HG03457 (cell line): ENCODE measurements around the gene HIVEP1.

Experiments used
- ATAC-seq: cut with Tn5 transposase; IDR thresholded peaks from one replicate; pipeline ENCODE4 v1.9.1; 2021; ENCODE audit warnings: moderate number of reproducible peaks; ENCODE audit not compliant: unreplicated experiment

The HIVEP1 gene

DNA sequence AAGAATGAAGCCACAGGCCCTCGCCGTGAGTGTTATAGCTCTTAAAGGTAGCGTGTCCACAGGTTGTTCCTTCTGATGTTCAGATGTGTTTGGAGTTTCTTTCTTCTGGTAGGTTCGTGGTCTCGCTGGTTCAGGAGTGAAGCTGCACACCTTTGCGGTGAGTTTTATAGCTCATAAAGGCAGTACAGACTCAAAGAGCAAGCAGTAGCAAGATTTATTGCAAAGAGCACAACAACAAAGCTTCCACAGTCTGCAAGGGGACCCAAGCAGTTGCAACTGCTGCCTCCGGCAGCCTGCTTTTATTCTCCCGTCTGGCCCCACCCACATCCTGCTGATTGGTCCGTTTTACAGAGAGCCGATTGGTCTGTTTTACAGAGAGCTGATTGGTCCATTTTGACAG lies 5.2 kb downstream of the HIVEP1 start:
- no peak for ATAC-seq

DNA sequence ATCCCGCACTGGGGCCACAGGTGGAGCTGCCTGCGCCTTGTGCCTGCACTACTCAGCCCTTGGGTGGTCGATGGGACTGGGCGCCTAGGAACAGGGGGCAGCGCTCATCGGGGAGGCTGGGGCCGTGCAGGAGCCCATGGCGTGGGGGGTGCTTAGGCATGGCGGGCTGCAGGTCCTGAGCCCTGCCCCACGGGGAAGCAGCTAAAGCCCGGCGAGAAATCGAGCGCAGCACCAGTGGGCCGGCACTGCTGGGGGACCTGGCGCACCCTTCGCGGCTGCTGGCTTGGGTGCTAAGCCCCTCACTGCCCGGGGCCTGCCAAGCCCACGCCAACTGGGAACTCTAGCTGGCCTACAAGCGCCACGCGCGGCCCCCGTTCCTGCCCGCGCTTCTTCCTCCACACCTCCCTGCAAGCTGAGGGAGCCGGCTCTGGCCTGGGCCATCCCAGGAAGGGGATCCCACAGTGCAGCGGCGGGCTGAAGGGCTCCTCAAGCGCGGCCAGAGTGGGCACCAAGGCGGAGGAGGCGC lies 5.8 kb downstream of the HIVEP1 start:
- no peak for ATAC-seq

GRCh38 chr6:12020187-12020791 lies 8.2 kb downstream of the HIVEP1 start:
- ATAC-seq = no peak

DNA sequence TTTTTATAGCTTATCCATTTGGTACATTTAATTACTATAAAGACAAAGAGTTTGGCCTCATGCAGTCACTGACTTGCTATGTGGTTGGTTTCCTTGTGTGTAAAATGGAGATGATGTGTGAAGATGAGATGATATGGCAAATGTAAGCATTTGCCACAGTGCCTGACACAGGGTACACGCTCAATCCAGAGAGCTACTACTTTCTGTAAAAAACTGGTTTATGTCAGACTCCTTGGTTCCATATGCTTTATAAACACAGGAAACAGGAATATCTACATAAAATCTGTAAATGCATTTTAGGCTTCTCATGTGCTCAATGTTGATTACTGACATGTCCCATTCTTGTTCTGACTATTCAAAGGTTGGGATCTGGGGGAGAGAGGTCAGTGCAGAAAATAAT lies 10.4 kb downstream of the HIVEP1 start:
- no peak for ATAC-seq

DNA sequence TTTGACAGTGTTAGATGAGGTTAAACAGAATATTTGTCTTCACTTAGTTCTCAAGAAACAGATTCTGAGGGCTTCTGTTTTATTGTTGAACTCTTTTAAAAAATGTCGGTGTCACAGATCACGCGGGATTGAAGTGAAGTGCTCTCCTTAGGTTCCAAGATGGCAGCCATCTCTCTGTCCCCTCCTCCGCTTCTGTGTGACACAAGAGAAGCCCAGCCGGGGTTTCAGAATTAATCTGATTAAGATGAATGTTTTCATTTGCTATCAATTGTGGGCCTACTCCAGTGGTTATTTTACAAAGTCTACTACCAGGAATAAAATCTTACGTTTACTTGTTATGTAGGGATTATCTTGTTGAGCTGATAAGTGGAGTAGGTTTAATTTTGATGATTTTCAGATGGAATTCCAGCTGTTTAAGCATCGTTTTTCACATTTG lies 10.9 kb downstream of the HIVEP1 start:
- ATAC-seq = no peak

DNA sequence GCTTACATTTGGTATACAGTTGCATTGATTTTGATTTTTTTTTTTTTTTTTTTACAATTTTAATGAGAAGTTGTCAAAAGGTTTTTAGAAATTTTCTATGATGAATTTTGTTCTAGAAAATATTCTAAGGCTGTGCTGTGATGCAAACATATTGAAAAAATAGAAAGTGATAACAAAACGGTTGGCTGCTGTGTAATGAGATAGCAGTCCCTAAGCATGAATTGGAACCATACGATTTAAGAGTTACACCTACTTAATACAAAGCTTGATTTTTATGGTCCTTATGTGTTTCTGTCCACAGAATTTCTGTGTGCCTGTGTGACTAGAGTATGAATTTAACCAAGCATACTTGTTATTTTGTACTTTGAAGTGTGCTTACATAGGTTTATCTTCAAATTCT lies 12.1 kb downstream of the HIVEP1 start:
- ATAC-seq = no peak

GRCh38 chr6:12024699-12025434 lies 12.8 kb downstream of the HIVEP1 start:
- ATAC-seq = no peak

DNA sequence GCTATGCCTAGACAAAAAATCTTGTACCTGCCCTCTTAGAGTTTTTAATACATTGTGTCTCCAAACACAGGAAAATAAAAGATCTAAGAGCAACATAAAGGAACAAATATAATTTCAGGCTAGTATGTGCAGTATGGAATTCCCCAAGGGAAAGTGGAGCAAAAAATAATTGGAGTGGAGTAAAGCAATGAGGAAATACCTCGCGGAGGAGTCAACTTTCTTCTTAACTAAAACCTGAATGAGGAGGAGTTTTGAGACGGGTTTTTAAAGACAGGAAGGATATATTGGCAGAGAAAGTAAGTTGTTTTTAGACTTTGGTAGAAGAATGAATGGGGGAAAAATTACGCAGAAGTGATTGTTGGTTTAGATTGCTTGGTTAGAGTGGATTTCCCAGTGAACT lies 14.0 kb downstream of the HIVEP1 start:
- no peak for ATAC-seq

DNA sequence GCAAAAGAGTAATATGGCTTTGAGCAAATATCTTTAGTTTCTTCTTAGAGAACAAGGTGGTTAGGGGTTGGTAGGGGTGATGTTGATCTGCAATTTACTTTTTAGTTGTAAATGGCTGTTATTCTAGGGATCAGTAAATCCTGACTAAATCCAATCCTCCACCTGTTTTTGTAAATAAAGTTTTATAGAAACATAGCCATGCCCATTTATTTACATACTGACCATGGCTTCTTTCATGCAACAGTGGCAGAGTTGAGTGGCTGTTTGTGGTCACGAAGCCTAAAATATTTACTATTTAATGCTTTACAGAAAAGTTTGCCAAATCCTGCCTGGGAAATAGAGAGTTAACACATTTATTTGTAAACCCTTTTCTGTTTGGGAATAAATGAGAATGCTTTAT lies 14.7 kb downstream of the HIVEP1 start:
- no peak for ATAC-seq

GRCh38 chr6:12028213-12028612 lies 16.1 kb downstream of the HIVEP1 start:
- ATAC-seq = no peak

DNA sequence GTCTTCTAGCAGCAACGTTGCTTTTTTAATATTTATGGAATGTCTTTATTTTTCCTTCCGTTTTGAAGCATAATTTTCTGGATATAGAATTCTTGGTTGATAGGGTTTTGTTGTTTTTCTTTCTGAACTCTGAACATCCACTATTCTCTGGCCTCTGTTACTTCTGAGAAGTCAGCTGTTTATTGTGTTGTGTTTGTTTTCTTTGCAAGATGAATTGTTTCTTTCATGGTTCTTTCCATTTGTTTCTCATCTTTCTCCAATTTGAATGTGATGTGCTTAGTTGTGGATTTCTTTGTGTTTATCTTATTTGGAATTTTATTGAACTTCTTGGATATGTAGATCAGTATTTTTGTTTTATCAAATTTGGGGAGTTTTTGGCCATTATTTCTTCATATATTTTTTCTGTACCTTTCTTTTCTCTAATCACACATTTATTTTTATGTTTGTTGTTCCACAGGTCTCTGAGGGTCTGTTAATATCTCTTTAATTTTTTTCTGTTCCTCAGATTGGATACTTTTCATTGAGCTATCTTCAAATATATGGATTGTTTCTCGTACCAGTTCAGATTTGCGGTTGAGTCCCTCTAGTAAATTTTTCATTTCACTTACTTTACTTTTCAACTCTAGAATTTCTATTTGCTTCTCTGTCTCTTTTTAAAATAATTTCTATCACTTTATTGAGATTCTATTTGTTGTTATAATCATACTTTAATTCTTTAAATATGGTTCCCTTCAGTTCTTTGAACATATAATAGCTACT lies 18.0 kb downstream of the HIVEP1 start:
- no peak for ATAC-seq

DNA sequence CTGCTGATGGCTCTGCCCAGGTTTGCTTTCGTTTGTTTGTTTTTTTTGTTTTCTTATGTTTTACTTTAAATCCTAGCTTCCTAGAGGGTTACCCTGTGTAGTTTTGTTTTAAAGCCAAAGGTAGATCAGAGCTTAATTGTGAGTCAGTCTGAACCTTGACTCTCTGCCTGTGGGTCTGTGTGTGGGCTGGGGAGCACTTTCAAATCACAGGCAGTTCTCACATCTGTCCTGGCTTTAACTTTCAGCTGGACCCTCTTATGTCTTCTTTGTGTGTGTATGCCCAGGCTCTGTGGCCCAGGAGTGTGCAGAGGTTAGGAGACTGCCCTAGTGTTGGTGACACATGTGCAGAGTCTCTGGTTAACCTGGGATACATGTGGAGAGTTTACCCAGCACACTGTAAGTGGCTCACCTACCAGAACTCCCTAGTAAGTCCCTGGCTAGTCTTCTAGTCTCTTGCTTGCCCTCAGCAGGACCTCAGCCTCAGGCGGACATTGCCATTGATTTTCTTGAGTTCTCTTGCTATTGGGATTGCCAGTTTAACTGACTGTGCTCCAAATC lies 19.0 kb downstream of the HIVEP1 start:
- ATAC-seq = no peak

DNA sequence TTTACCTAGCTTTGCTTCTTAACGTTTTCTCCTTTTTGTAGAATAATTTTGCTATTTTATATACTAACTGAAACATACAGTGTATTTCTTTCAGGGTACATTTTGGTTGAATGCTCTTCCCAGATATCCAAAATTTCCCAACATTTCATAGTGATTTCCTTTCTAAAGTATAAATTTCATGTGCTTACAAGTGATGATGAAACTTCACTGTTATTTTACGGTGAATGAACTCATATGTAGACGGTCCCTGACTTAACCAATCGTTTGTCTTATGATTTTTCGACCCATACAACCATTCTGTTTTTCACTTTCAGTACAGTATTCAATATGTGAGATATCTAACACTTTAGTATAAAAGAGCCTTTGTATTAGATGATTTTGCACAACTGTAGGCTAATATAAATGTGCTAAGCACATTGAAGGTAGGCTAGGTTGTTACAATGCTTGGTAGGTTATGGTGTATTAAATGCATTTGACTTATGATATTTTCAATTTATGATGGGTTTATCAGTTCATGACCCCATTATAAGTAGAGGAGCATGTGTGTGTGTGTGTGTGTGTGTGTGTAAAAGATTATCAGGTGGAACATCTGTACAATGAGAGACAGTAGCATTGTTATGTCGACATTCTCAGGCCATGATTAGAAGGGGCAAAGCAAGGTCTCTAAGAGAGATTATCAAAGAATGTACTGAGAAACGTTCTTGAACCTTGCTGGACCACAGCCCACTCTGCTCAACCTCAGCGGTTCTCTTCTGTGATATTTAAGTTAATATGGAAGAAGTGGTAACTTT lies 20.9 kb downstream of the HIVEP1 start:
- ATAC-seq = no peak

GRCh38 chr6:12033770-12034169 lies 21.7 kb downstream of the HIVEP1 start:
- ATAC-seq = no peak

GRCh38 chr6:12034349-12034748 lies 22.2 kb downstream of the HIVEP1 start:
- no peak for ATAC-seq

DNA sequence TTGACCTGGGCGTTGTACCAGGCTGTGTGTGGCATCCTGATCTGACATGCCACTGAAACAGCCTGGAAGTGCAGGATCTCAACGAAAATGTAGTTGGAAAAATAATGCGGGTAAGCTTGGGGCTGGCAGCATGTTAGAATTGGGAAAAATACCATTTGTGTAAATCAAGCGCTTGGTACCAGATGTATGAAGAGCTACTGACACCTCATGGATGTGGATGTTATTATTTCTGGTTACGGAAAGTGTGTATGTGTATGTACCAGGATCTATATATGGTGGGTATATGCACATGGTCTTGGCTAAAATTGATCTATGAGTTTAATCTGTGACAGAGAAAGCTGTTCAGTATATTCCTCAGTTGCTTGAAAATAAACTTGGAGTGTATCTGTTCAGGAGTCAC lies 22.7 kb downstream of the HIVEP1 start:
- ATAC-seq = no peak

DNA sequence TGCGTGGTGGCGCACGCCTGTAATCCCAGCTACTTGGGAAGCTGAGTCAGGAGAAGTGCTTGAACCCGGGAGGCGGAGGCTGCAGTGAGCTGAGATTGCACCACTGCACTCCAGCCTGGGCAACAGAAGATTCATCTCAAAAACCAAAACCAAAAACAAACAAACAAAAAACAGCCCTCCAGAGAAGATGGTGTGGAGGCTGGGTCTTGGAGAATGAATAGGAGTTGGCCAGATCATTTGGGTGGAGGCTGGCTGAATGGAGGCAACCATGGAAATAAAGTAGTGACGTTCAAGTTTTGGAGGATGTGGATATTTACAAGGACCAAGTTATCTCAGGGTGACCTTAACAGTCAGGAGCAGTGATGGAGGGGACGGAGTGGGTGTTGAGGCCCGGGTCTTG lies 24.7 kb downstream of the HIVEP1 start:
- no peak for ATAC-seq

DNA sequence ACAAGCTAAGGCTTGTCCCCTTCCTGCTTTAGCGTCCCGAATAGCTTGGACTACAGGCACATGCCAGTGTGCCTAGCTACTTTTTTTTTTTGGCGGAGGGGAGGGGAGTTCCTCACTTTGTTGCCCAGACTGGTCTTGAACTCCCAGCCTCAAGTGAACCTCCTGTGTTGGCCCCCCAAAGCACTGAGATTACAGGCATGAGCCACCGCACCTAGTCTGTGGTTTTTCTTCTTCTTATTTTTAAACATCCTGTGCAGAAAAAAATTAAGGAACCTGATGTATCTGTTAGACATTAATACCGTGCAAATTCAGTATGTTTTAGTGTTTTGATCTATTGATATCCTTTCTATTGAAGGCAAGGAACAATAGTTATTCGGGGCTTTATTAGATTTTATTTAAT lies 25.7 kb downstream of the HIVEP1 start:
- ATAC-seq = no peak

DNA sequence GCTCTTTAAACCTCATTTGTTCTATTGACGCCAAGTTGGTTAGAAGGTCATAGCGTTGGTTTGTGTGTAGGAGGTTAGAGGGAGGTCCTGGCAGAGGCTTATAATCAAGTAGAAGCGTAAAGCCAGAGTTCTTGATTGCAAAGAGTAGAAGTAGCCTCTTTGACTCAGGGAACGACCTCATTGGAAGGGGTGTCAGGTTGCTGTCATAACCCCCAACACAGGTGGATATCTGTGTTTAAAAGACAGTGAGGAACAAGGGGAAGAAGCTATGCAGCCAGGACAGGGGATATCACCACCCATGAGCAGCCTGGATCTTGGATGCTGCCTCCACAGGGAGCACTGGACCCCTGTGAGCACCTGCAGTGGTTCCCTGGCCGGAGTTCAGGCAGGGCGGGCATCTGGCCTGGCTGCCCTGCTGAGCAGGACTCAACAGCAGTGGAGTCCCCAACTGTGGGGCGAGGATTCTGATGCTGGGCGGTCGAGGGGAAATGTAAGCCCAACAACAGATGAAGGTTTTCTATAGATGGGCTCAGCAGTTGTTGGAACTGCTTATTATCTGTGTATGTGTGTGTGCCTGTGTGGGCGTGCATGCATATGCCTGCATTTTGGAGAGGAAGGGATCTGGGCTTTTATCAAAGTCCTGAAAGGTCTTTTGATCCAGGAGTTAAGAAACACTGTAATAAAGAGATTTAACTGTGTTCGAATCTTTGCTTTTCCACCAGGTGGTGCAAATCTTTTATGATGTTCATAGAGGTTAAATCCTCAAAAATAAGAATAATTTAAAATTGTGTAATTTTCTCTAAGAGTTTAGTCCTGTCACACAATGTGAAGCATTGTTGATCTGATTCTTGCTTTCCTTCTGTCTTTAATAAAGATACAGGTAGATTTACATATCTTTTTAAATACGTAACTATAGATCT lies 27.7 kb downstream of the HIVEP1 start:
- ATAC-seq = no peak

DNA sequence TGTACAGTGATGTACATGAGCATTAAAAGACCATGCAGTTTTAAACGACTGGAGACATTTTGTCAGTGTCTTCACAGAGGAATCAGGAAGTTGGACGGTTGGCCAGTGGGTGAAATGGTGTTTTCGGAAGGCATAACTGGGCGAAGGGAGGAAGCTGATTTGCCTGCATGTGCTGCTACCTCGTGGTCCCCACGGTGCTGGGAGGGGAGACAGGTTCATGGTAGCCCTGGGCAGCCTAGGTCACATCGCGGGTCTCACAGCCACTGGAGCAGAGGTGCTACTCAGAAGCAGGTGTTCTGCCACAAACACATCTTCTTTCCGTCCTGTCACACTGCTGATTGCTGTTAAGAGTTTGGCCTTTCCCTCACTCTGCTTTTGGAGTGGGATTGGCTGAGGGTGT lies 35.2 kb downstream of the HIVEP1 start:
- no peak for ATAC-seq
